HepG2 (cell line): Measurements from ENCODE around the gene PDHX.

Source experiments
- CHD2 ChIP-seq: IDR thresholded peaks from 2 replicates; pipeline ENCODE4 v1.6.1; 2011; ENCODE audit warnings: low read depth, low read length, improper control_type of control experiment
- POLR2A ChIP-seq, 2 experiments: IDR thresholded peaks; 2 replicates each; pipeline ENCODE4 v1.6.1; 2011; ENCODE audit warnings: low read depth in 2 of 2, low read length in 2 of 2, mild to moderate bottlenecking in 1 of 2, moderate library complexity in 1 of 2; ENCODE audit not compliant: insufficient read depth in 1 of 2

GRCh38 chr11:34911676-34912075 is 4.7 kb upstream of the PDHX start:
- TF ChIP-seq CHD2 (no peak), POLR2A (IDR thresholded peaks at IDR 0.05; ENCODE audit: insufficient read depth in 1 of 2, low read depth in 2 of 2, low read length in 2 of 2) (no peak)
